Measurements from ENCODE around the gene CHST11. TPM values are rescaled to one million over a fixed set of nuclear protein-coding genes. Genes with fewer than 3 reads are reported as not detected.

The CHST11 gene
- total RNA-seq, 2 experiments from 2014 or later: 19.1 to 21.9 TPM

DNA sequence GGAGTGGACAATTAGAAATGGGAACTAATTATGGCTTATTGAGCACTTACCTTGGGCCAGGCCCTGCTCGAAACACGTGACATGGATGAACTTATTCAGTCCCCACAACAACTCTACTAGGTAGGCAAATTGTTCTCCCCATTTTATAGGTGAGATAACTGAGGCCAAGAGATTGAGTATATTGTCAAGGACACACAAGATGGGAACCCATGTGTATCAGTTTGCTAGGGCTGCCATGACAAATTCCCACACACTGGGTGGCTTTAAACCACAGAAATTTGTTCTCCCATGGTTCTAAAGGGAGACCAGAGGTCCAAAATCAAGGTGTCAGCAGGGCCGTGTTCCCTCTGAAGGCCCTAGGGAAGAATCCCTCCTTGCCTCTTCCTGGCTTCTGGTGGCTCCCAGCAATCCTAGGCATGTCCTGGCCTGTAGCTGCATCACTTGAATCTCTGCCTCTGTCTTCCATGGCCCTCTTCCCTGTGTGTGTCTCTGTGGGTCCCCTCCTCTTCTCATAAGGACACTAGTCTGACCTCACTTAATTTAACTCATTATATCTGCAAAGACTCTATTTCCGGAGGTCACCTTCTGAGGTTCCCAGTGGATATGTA, 128.8 kb downstream of the CHST11 start:
- Mint-ChIP-seq H3K27me3 (no peaks in the 10 kb centered on the region), H3K27ac (no peak overlapping the region), H3K9me3 (no peaks in the 10 kb centered on the region), H3K36me3 (peaks cover 5% of the 10 kb centered on the region), H3K4me1 (peaks cover 42% of the 10 kb centered on the region), H3K4me3 (no peak overlapping the region)
- DNase-seq: no peak

GRCh38 chr12:104586351-104586919, 129.7 kb downstream of the CHST11 start:
- DNase-seq: no peak
- H3K4me1 Mint-ChIP-seq: peaks cover 36% of the 10 kb centered on the region
- no peaks in the 10 kb centered on the region for H3K27me3 Mint-ChIP-seq
- peaks cover 5% of the 10 kb centered on the region for H3K36me3 Mint-ChIP-seq
- H3K27ac Mint-ChIP-seq: no peak overlapping the region
- H3K4me3 Mint-ChIP-seq: no peak overlapping the region
- no peaks in the 10 kb centered on the region for H3K9me3 Mint-ChIP-seq

DNA sequence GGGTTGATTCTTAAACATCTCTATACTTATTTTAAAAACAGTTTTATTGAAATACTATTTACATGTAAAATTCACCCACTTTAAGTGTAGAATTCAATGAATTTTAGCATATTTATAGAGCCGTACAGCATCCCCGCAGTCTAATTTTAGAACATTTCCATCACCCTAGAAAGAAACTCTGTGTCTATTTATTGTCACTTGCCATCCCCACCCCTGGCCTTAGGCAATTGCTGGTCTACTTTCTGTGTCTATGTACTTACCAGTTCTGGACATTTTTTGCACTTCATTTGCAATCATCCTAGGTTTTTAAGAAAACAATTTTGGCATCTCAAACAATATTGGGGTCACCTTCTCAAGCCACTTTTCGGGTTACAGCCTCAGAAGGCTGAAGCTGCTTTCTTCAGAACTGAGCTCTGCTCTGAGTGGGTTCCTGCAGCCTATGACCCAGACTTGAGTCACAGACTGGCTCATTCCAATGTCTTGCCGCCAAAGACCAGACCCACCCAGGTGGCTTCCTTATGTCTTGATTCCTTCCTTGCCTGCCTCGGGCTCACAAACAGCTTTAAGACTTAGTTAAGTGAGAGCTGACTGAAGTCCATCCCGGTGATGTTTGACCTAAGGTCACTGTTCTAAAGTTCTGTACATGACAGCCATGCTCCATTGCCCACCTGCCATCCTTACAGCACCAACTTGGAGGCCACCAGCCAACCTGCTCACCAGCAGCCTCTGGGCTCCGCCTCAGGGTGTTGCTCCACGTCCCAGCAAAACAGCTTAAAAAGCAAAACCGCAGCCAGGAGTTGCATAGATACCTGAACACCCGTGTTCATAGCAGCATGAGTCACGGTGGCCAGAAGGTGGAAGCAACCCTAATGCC, 131.5 kb downstream of the CHST11 start:
- no peak overlapping the region for H3K27ac Mint-ChIP-seq
- H3K36me3 Mint-ChIP-seq: peaks cover 5% of the 10 kb centered on the region
- no peak for DNase-seq
- no peak overlapping the region for H3K4me3 Mint-ChIP-seq
- no peaks in the 10 kb centered on the region for H3K27me3 Mint-ChIP-seq
- H3K4me1 Mint-ChIP-seq: peaks cover 19% of the 10 kb centered on the region
- H3K9me3 Mint-ChIP-seq: no peaks in the 10 kb centered on the region

DNA sequence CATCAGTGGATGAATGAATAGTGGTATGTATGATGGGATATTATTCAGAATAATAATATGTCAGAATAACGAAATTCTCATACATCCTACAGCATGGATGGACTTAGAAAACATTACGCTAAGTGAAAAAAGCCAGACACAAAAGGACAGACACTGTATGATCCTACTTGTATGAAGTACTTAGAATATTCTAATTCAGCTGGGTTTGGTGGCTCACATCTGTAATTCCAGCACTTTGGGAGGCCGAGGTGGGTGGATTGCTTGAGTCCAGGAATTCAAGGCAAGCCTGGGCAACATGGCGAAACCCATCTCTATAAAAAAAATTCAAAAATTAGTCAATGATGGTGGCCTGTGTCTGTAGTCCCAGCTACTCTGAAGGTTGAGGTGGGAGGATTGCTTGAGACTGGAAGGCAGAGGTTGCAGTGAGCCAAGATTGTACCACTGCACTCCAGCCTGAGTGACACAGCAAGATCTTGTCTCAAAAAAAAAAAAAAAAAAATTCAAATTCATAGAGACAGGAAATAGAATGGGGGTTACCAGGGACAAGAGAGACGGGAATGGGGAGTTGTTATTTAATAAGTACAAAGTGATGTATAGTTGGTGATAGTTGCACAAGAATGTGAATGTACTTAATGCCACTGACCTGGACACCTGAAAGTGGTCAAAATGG, 132.3 kb downstream of the CHST11 start:
- Mint-ChIP-seq H3K4me3 (no peak overlapping the region), H3K9me3 (no peaks in the 10 kb centered on the region), H3K27ac (no peak overlapping the region), H3K4me1 (peaks cover 13% of the 10 kb centered on the region), H3K27me3 (no peaks in the 10 kb centered on the region), H3K36me3 (peaks cover 5% of the 10 kb centered on the region)
- DNase-seq: no peak

- no peak for DNase-seq
- no peaks in the 10 kb centered on the region for H3K9me3 Mint-ChIP-seq
- H3K4me3 Mint-ChIP-seq: no peak overlapping the region
- H3K27ac Mint-ChIP-seq: no peak overlapping the region
- H3K36me3 Mint-ChIP-seq: peaks cover 5% of the 10 kb centered on the region
- peaks cover 10% of the 10 kb centered on the region for H3K4me1 Mint-ChIP-seq
- H3K27me3 Mint-ChIP-seq: no peaks in the 10 kb centered on the region
These were observed 133.3 kb downstream of the CHST11 start for GRCh38 chr12:104590022-104590421.

DNA sequence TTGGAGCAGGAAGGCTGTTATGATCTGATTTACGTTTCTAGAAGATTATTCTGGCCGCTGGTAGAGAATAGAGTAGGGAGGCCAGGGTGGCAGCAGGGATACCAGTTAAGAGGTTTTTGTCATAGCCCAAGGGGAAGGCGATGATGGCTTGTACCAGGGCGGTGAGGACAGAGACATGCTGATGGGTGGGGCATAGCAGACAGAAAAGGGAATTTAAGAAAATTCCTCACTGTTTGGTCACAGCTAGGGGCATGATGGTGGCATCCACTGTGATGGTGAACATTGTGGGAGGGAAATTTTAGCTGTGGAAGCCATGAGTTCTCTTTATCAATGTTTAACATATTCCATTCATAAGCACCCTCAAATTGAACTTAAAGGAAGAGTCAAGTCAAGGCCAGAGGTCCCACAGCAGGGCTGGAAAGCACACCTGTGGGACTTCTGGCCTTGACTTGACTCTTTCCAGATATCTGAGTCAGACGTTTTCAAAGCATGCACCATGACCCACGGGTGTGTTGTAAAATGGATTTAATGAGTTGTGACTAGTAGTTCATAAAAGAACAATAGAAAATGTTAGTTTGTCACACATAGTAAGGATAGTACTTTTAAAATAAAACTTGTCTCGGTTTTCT, 134.6 kb downstream of the CHST11 start:
- no peaks in the 10 kb centered on the region for H3K9me3 Mint-ChIP-seq
- no peaks in the 10 kb centered on the region for H3K27me3 Mint-ChIP-seq
- no peak for DNase-seq
- H3K4me1 Mint-ChIP-seq: peaks cover 8% of the 10 kb centered on the region
- peaks cover 5% of the 10 kb centered on the region for H3K36me3 Mint-ChIP-seq
- H3K27ac Mint-ChIP-seq: no peak overlapping the region
- no peak overlapping the region for H3K4me3 Mint-ChIP-seq

DNA sequence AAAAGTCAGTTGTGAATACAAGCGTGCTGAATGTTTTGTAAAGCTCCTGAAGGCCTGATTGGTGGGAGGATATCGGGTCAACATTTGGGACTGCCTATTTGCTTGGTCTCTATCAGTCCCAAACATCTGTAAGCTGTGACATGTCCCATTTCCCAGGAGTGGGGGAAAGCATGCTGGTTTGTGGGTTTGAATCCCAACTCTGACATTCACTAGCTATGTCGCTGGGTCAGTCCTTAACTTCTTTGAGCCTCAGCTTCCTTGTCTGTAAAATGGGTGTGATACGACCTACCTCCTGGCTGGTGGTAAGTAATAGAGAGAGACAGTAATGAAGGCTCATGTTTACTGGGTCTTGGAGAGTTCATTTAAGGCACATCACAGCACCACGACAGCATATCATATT, 136.7 kb downstream of the CHST11 start:
- H3K4me3 Mint-ChIP-seq: no peak overlapping the region

DNA sequence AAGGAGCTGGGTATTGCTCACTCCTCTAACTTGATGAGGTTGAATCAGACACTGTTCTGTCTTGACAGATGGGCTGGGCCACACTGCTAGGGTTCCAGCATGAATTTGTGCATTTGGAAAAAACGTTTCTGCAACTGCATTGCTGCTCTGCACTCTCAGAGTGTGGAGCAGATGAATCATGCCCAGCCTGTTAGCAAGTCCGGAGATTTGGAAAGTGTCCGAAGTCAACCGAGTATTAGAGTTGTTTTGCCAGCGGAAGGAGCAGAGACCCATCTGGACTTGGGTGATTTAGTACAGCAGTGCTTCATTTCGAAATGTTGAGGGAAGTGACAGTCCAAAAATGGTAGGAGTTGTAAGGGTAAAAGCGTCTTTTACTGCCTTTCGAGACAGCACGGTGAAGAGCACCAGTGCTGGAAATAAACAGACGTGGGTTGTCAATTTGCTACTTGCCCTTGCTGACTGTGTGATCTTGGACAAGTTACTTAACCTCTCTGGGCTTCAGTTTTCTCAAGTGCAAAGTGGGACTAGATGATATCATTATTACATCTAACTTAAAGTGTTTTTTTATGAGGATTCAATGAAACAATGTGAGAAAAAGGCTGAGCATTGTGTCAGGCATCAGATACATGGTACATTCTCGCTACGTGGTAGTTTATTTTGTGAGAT, 139.5 kb downstream of the CHST11 start:
- Mint-ChIP-seq H3K27ac (no peak overlapping the region), H3K36me3 (no peaks in the 10 kb centered on the region), H3K4me3 (no peak overlapping the region), H3K27me3 (no peaks in the 10 kb centered on the region), H3K4me1 (peaks cover 13% of the 10 kb centered on the region), H3K9me3 (no peaks in the 10 kb centered on the region)
- DNase-seq: no peak

More for the DNA sequence above, 136.7 kb downstream of the CHST11 start:
- no peak for DNase-seq
- Mint-ChIP-seq H3K27me3 (no peaks in the 10 kb centered on the region), H3K36me3 (peaks cover 5% of the 10 kb centered on the region), H3K27ac (no peak overlapping the region), H3K9me3 (no peaks in the 10 kb centered on the region), H3K4me1 (peaks cover 10% of the 10 kb centered on the region)

DNA sequence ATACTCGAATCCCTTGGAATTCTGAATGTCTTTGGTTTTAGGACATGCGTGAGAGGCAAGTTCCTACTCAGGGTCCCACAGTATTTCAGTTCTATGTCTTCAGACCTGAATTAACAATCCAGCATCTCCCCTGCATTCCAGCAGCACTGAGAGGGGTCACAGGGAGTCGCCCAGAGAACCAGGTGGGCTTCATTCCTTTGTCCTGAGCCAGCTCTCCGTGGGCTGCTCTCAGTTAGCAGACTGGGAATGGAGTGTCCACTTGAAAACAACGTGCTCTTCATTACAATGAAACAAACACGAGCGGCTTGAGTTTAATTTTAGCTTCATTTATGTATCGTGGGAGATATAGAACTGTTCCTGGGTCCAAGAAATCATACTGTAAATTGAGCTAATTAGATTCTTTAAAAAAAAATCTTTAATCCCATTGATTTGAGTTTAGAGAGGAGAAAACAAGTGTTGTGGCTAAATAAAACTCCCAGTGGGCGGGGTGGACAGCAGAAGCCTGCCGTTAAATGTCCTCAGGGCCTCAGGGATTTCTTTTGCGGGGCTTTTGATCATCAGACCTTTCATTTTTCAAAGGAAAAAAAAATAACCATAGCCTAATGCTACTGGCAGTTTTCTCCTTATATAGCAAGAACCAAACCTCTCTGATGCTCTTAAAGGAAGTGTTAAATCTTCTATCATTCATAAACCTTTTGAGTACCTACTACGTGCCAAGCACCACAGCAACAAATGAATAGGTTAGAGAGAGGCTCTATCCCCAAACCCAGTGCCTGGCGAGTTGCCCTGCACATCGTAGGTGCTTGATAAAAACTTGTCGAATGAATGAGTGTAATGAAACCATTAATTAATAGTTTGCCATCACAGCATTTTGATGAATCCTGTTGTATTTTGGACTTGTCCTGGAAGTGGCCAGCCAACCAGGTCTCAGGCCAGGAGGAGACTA, 140.4 kb downstream of the CHST11 start:
- Mint-ChIP-seq H3K4me3 (no peak overlapping the region), H3K27ac (no peak overlapping the region), H3K9me3 (no peaks in the 10 kb centered on the region), H3K36me3 (peaks cover 1% of the 10 kb centered on the region), H3K27me3 (no peaks in the 10 kb centered on the region), H3K4me1 (peaks cover 16% of the 10 kb centered on the region)
- DNase-seq: no peak

DNA sequence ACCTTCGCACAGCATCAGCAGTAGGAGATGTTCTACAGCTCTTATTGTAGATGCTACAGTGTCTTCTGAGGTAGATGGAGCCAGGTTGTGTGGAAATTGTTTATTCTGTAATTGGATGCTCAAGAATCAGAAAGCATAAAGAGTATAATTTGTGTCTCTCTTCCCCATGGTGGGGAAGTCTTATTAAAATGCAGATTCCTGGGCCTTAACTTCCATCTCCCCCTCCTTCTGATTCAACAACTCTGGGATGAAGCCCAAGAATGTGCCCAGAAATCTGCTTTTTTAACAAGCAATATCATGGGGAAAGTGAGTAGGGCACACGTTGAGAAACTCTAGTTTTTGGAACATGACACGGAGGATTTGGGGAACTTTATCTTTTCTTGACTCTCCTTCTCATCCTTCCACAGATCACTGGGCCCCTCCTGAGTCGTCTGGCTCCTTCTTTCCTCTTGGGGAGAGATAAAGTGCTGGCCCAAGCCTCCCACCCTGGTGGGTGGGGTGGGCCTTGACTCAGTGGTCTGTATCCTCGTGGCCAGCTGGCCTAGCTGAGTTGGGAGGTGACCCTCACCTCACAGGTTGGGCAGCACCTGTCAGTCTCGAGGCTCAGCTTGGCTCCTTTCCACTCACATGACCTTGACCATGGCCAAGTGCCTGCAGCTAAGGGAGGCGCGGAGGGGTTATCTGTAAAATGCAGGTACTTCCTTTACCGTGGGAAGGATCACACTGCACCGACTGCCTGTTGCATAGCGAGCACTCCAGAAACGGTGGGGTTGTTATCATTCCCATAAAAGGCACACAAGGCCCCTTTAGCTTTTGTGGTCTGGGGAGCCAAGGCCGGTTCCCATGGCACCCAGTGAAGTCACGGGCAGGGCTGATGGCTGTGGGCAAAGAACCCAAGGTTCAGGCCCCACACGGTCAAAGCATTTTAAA, 141.9 kb downstream of the CHST11 start:
- no peaks in the 10 kb centered on the region for H3K9me3 Mint-ChIP-seq
- H3K36me3 Mint-ChIP-seq: peaks cover 1% of the 10 kb centered on the region
- peaks cover 24% of the 10 kb centered on the region for H3K4me1 Mint-ChIP-seq
- H3K4me3 Mint-ChIP-seq: no peak overlapping the region
- no peak overlapping the region for H3K27ac Mint-ChIP-seq
- no peak for DNase-seq
- no peaks in the 10 kb centered on the region for H3K27me3 Mint-ChIP-seq

DNA sequence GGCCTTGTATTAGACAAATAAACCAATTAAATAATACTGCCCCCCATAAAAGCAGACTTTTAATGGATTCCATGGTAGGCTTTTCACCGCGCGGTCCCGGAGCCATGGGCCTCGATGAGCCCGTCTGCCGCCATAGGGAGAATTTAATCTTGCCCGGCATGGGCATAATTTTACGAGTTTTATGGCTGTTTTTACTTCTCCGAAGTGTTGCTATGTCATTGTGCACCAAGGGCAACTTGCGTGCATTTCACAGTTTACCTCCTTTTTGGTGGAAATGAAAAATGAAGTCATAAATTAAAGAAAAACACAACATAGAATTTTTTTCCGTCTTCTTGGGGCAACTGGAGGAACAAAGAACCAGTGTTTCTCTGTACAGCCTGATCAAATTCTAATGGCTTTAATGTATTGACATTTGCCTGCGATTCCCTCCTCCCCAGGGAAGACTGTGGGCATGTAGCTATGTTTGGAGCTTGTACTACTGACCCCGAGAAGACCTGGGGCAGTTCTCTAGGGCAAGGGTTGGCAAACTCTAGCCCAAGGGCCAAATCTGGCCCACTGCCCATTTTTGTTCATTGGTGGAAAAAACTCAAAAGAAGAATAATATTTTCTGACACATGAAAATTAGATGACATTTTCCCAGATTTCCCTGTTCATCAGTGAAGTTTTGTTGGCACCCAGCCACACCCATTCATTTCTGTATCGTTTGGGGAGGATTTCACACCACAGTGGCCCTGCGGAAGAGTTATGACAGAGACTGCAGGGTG, 142.7 kb downstream of the CHST11 start:
- Mint-ChIP-seq H3K36me3 (peaks cover 1% of the 10 kb centered on the region), H3K4me1 (peaks cover 31% of the 10 kb centered on the region), H3K27ac (no peak overlapping the region), H3K27me3 (no peaks in the 10 kb centered on the region), H3K4me3 (no peak overlapping the region), H3K9me3 (no peaks in the 10 kb centered on the region)
- no peak for DNase-seq

GRCh38 chr12:104600036-104600712, 143.4 kb downstream of the CHST11 start:
- Mint-ChIP-seq H3K4me1 (peaks cover 34% of the 10 kb centered on the region), H3K36me3 (peaks cover 1% of the 10 kb centered on the region), H3K27ac (no peak overlapping the region), H3K9me3 (no peaks in the 10 kb centered on the region), H3K27me3 (no peaks in the 10 kb centered on the region), H3K4me3 (no peak overlapping the region)
- DNase-seq: no peak

Measured in activated naive CD8-positive, alpha-beta T cell treated with anti-CD3 and anti-CD28 coated beads for 36 hours (primary cell).